HepG2 (cell line): Measurements from ENCODE around the gene RPL37A. TPM values are rescaled to one million over a fixed set of nuclear protein-coding genes. Genes with fewer than 3 reads are reported as not detected.

Experiments
- ARHGAP35 ChIP-seq: sonication (generic); formaldehyde crosslinking; IDR thresholded peaks from 2 replicates; pipeline ENCODE4 v1.9.0; 2022; ENCODE audit warnings: mild to moderate bottlenecking, inconsistent platforms, moderate library complexity, missing genetic modification reagents, borderline replicate concordance
- GZF1 ChIP-seq: sonication (generic); formaldehyde crosslinking; IDR thresholded peaks from 2 replicates; pipeline ENCODE4 v1.5.1; 2020; ENCODE audit warnings: mild to moderate bottlenecking, missing genetic modification reagents
- HNRNPH1 ChIP-seq: fragments of 200-400 bp; formaldehyde crosslinking; optimal IDR thresholded peaks from 2 replicates; pipeline ENCODE3; 2017; ENCODE audit warnings: mild to moderate bottlenecking, low read depth, low read length
- NFIB ChIP-seq: sonication (generic); formaldehyde crosslinking; IDR thresholded peaks from 2 replicates; pipeline ENCODE4 v1.9.0; 2021; ENCODE audit warnings: missing genetic modification reagents, mild to moderate bottlenecking, borderline replicate concordance
- polyA plus RNA-seq, 8 experiments: library from polyadenylated mRNA; depleted of rRNA in 3 of 8; stranded (reverse) in 7 of 8; unstranded in 1 of 8; fragments of >200 nt; fragmentation: Illumina TruSeq in 4 of 8; extraction: Trizol in 4 of 8; gene quantifications; 2 replicates each; pipeline versions ENCODE4 v1.2.1 to v1.2.3, GENCODE V29; 2011 to 2016; ENCODE audit warnings: low read depth in 4 of 8, missing spikeins in 1 of 8, mixed read lengths in 1 of 8; ENCODE audit not compliant: insufficient read depth in 1 of 8
- total RNA-seq, 5 experiments: library from RNA; depleted of rRNA; stranded (reverse); fragments of >200 nt; fragmentation: Illumina TruSeq; extraction: Trizol; gene quantifications; 2 replicates each; pipeline ENCODE4 v1.2.3, GENCODE V29; 2016; ENCODE audit warnings: low read depth in 1 of 5
- TF ChIP-seq, protein P1 (sequence below): sonication (generic); formaldehyde crosslinking; IDR thresholded peaks from 2 replicates; pipeline ENCODE4 v1.4.0; 2020; ENCODE audit warnings: missing genetic modification reagents
- TF ChIP-seq, protein P2 (sequence below): sonication (generic); formaldehyde crosslinking; IDR thresholded peaks from 2 replicates; pipeline ENCODE4 v1.4.0; 2020; ENCODE audit warnings: missing genetic modification reagents
- TF ChIP-seq, protein P3 (sequence below): sonication (generic); formaldehyde crosslinking; conservative IDR thresholded peaks from 2 replicates; pipeline ENCODE4 v1.8.1; 2023; ENCODE audit warnings: missing genetic modification reagents
- TF ChIP-seq, protein P4 (sequence below), 2 experiments: fragments of 450-650 bp in 1 of 2; sonication (generic) in 1 of 2; formaldehyde crosslinking in 1 of 2; IDR thresholded peaks; 2 replicates each; pipeline versions ENCODE4 v1.6.1 to v1.8.0; 2016 to 2022; ENCODE audit warnings: antibody characterized with exemption in 1 of 2, mild to moderate bottlenecking in 1 of 2, missing genetic modification reagents in 1 of 2
- TF ChIP-seq, protein P5 (sequence below): sonication (generic); formaldehyde crosslinking; IDR thresholded peaks from 2 replicates; pipeline ENCODE4 v1.8.1; 2023; ENCODE audit warnings: mild to moderate bottlenecking, missing genetic modification reagents
- TF ChIP-seq, protein P6 (sequence below): IDR thresholded peaks from 2 replicates; pipeline ENCODE4 v1.6.1; 2016; ENCODE audit warnings: missing genetic modification reagents, missing compliant biosample characterization

Gene RPL37A
- total and polyA plus RNA-seq, 2 of the 13 experiments (the other 11 are each of a cell fraction or from before 2014, with no cell fraction given) = 6,902 to 7,910 TPM

DNA sequence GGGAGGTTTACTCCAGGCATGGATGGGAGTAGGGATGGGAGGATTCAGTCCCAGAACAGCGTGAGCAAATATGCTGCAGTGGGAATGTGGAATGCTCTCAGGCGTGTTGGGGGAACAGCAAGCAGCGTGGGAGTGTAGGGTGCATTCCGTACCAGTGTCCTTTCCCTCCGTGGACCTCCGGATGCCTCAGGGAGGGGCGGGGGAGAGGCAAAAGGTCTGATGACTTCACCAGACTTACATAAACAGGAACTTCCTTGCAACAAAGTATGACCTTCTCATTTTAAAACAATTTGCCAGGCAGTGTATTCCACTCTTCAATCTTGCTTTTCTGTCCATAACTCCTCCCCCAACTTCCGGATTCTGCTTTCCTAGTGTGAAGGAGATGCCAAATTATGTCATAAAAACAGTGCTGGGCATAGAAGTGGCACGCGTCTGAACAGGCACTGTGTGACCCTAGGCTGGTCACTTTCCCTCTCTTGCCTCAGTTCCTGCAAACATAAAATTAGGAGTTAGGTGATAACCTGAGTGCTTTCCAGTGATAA, 36.9 kb downstream of the RPL37A start (continued):
- TF ChIP-seq, protein P1, sequence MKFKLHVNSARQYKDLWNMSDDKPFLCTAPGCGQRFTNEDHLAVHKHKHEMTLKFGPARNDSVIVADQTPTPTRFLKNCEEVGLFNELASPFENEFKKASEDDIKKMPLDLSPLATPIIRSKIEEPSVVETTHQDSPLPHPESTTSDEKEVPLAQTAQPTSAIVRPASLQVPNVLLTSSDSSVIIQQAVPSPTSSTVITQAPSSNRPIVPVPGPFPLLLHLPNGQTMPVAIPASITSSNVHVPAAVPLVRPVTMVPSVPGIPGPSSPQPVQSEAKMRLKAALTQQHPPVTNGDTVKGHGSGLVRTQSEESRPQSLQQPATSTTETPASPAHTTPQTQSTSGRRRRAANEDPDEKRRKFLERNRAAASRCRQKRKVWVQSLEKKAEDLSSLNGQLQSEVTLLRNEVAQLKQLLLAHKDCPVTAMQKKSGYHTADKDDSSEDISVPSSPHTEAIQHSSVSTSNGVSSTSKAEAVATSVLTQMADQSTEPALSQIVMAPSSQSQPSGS (CRISPR knock-in tag) = no peak
- no peak for TF ChIP-seq ARHGAP35
- TF ChIP-seq NFIB (CRISPR knock-in tag) = no peak
- TF ChIP-seq, protein P2, sequence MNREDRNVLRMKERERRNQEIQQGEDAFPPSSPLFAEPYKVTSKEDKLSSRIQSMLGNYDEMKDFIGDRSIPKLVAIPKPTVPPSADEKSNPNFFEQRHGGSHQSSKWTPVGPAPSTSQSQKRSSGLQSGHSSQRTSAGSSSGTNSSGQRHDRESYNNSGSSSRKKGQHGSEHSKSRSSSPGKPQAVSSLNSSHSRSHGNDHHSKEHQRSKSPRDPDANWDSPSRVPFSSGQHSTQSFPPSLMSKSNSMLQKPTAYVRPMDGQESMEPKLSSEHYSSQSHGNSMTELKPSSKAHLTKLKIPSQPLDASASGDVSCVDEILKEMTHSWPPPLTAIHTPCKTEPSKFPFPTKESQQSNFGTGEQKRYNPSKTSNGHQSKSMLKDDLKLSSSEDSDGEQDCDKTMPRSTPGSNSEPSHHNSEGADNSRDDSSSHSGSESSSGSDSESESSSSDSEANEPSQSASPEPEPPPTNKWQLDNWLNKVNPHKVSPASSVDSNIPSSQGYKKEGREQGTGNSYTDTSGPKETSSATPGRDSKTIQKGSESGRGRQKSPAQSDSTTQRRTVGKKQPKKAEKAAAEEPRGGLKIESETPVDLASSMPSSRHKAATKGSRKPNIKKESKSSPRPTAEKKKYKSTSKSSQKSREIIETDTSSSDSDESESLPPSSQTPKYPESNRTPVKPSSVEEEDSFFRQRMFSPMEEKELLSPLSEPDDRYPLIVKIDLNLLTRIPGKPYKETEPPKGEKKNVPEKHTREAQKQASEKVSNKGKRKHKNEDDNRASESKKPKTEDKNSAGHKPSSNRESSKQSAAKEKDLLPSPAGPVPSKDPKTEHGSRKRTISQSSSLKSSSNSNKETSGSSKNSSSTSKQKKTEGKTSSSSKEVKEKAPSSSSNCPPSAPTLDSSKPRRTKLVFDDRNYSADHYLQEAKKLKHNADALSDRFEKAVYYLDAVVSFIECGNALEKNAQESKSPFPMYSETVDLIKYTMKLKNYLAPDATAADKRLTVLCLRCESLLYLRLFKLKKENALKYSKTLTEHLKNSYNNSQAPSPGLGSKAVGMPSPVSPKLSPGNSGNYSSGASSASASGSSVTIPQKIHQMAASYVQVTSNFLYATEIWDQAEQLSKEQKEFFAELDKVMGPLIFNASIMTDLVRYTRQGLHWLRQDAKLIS (CRISPR knock-in tag) = no peak
- TF ChIP-seq, protein P3, sequence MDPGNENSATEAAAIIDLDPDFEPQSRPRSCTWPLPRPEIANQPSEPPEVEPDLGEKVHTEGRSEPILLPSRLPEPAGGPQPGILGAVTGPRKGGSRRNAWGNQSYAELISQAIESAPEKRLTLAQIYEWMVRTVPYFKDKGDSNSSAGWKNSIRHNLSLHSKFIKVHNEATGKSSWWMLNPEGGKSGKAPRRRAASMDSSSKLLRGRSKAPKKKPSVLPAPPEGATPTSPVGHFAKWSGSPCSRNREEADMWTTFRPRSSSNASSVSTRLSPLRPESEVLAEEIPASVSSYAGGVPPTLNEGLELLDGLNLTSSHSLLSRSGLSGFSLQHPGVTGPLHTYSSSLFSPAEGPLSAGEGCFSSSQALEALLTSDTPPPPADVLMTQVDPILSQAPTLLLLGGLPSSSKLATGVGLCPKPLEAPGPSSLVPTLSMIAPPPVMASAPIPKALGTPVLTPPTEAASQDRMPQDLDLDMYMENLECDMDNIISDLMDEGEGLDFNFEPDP (CRISPR knock-in tag) = no peak
- TF ChIP-seq, protein P4, sequence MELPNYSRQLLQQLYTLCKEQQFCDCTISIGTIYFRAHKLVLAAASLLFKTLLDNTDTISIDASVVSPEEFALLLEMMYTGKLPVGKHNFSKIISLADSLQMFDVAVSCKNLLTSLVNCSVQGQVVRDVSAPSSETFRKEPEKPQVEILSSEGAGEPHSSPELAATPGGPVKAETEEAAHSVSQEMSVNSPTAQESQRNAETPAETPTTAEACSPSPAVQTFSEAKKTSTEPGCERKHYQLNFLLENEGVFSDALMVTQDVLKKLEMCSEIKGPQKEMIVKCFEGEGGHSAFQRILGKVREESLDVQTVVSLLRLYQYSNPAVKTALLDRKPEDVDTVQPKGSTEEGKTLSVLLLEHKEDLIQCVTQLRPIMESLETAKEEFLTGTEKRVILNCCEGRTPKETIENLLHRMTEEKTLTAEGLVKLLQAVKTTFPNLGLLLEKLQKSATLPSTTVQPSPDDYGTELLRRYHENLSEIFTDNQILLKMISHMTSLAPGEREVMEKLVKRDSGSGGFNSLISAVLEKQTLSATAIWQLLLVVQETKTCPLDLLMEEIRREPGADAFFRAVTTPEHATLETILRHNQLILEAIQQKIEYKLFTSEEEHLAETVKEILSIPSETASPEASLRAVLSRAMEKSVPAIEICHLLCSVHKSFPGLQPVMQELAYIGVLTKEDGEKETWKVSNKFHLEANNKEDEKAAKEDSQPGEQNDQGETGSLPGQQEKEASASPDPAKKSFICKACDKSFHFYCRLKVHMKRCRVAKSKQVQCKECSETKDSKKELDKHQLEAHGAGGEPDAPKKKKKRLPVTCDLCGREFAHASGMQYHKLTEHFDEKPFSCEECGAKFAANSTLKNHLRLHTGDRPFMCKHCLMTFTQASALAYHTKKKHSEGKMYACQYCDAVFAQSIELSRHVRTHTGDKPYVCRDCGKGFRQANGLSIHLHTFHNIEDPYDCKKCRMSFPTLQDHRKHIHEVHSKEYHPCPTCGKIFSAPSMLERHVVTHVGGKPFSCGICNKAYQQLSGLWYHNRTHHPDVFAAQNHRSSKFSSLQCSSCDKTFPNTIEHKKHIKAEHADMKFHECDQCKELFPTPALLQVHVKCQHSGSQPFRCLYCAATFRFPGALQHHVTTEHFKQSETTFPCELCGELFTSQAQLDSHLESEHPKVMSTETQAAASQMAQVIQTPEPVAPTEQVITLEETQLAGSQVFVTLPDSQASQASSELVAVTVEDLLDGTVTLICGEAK (IDR thresholded peaks at IDR 0.05) = no peak
- TF ChIP-seq, protein P4 (CRISPR knock-in tag; IDR thresholded peaks at IDR 0.05) = 0 out of 2 replicates have a peak, but pooled peaks have one; percentile 42
- no peak for TF ChIP-seq GZF1 (CRISPR knock-in tag)
- no peak for TF ChIP-seq HNRNPH1
- TF ChIP-seq, protein P5, sequence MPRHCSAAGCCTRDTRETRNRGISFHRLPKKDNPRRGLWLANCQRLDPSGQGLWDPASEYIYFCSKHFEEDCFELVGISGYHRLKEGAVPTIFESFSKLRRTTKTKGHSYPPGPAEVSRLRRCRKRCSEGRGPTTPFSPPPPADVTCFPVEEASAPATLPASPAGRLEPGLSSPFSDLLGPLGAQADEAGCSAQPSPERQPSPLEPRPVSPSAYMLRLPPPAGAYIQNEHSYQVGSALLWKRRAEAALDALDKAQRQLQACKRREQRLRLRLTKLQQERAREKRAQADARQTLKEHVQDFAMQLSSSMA (CRISPR knock-in tag) = no peak
- TF ChIP-seq, protein P6, sequence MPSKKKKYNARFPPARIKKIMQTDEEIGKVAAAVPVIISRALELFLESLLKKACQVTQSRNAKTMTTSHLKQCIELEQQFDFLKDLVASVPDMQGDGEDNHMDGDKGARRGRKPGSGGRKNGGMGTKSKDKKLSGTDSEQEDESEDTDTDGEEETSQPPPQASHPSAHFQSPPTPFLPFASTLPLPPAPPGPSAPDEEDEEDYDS = 0 out of 2 replicates have a peak, but pooled peaks have one; percentile 22
